GM18861 (cell line): ENCODE results near the gene ANO1.

Experiments used
- ATAC-seq: cut with Tn5 transposase; IDR thresholded peaks from one replicate; pipeline ENCODE4 v1.9.1; 2021; ENCODE audit not compliant: unreplicated experiment

ANO1 gene

DNA sequence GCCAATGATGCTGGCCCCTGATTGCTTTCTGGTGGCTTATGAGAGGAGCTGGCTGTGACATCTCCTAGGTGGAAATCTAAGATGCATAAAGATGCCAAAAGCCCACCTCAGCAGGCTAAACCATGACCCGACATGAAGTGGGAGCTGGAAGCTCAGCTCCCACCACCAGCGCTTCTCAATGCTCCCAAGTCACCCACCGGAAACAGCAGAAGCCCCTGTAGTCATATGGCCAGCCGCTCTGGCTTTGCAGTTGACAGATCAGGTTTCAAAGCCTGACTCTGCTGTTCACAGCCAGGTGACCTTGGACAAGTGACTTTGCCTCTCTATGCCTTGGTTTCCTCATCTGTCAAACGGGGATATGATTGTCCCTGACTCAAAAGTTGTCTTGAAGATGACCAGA, 29.1 kb upstream of the ANO1 start:
- ATAC-seq = no peak

DNA sequence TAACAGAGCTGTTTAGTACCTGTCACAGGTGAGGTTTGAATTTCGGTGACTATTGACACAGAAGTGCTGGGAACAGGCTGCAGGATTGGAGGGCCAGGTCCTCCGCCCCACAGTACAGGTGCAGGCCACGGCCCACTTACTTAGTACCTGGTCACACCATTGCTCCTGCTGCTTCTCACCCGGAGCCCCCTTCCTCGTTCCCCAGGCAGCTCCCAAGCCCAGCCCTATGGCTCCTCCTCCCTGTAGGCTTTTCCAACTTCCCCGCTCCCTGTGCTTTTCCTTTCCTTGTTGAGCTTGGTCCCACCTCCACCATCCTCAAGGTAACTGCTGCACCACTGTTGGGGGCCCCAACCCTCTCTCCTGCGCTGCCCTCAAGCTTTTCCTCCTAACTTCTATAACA, 27.9 kb upstream of the ANO1 start:
- no peak for ATAC-seq

DNA sequence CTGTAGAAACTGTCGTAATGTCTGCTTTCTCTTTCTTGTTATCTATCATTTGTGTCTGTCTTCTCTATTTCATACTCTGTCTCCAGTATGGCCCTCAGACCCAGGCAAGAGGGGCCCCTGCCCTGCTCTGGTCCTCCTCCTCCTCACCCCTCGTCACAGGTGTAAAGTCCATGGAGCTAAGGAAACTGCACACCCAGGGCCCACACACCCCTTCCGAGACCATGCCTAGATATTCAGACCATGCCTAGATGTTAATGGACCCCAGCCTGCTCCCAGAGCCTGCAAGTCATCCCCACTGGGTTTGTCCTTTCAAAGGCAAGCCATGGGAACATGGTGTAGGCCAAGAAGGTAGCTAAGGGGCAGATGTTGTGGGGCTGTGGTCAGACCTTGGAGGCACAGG, 24.1 kb upstream of the ANO1 start:
- ATAC-seq = no peak

DNA sequence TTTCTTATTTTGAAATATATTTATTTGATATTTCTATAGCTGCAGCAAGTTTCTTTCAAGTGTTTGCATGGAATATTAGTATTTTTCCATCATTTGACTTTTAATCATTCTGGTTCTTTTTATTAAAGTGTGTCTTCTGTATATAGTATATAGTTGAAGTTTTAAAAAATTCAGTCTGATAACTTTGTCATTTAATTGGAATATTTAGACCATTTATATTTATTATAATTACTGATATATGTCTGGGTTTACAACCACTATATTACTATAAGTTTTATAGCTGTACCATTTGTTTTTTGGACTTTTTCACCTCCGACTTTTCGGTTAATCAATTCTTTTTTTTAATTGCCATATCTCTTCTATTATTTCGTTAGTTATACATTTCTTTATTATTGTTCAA, 22.7 kb upstream of the ANO1 start:
- no peak for ATAC-seq

DNA sequence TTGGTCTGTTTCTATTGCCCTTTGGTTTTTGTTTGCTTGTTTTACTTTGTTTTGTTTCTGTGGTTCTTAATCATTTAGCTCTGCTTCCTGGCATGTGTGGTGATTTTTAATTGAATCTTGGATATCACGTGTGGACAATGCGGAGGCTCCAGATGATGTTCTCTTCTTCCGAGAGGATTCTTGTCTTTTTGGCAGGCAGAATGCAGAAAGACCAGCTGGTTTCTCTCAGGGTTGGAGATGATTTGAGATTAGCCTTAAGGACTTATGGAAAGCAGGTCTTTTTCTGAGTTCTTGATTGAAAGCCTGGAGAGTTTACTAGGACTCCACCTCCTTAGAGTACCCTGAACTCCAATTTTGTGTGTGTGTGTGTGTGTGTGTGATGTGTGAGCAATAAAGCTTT, 21.0 kb upstream of the ANO1 start:
- no peak for ATAC-seq

DNA sequence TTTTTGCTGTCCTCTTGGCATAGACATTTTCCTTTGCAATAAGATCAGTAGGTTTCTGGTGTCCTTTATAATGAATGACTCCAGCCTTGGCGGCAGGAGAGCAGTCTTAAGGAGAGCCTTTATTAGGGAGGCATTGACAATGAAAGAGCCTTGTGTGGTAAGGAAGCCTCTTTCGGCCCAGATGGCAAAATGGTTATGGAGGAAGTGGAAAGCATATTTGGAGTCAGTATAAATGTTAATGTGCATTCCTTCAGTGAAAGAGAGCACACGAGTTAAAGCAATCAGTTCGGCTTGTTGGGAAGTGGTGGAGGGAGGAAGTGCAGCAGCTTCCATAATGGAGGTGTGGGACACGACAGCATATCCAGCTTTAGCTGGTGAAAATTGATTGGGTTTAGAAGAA, 18.1 kb upstream of the ANO1 start:
- ATAC-seq = no peak

DNA sequence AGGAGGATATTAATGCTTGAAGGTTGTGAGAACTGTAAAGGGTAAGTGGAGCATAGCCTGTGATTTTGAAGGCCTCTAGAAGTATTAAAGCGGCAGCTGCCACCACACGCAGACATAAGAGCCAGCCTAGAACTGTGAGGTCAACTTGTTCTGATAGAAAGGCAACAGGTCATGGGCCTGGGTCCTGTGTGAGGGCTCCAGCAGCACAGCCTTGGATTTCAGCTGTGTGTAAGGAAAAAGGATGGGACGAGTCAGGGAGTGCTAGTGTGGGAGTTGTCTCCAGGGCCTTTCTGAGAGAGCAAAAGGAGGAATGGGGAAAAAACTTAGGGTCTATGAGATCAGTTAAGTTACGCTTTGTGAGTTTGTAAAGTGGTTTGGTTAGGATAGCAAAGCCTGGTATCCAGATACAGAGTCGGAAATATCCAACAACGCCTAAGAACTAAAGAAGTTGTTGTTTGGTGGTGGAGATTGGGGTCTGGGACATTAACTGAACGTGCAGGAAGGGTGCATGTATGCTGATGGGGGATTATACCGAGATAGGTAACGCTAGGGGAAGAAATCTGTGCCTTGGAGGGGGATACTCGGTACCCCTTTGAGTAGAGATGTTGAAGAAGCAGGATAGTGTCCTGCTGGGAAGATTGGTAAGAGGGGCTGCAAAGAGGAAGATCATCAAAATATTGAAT, 17.4 kb upstream of the ANO1 start:
- ATAC-seq = no peak

DNA sequence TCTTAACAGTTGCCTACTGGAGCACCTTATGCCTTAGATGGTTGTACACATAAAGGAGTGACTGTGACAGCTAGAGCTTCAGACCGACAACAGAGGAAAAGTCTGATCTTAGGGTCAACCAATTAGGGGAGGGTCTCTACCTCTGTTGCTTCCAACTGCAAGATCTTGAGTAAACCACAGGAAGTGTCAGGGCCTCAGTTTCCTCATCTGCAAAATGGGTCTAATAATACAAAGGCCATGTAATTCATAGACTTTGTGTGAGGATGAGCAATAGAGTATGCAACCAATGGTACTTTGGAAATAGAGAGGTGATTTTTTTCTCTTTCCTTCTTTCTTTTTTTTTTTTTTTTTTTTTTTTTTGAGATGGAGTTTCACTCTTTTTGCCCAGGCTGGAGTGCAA, 16.4 kb upstream of the ANO1 start:
- no peak for ATAC-seq

DNA sequence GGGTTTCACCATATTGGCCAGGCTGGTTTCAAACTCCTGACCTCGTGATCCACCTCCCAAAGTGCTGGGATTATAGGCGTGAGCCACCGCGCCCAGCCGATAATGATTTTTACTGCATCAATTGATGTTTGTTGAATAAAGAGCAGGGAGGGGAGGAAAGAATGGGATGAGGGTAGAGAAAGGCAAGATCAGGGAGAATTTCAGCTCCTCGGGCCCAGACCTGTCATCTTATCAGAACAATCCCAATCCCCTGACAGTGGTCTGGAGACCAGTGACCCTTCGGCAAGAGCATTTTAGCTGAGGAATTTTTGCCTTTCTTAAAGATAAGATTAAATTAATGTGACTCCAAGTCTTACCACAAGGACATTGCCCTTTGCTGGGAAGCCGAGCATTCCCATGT, 15.0 kb upstream of the ANO1 start:
- no peak for ATAC-seq

DNA sequence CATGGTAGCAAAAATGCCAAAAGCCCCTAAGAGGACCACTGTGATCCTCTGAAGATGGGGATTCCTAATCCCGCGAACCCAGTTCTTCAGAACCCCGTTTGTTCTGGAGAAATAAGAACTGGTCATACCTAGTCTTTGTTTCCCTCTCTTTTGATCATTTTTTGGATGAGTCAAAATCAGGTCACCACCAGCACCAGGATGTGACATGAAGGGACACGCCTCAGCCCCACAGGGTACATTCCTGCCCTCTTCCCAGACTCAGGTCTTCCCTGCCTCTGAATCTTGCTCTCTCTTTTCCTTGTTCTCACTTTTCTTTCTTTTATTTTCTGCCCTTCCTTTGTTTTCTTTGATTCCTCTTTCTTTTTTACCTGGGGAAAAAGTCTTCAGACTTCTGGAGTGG, 14.6 kb upstream of the ANO1 start:
- no peak for ATAC-seq

DNA sequence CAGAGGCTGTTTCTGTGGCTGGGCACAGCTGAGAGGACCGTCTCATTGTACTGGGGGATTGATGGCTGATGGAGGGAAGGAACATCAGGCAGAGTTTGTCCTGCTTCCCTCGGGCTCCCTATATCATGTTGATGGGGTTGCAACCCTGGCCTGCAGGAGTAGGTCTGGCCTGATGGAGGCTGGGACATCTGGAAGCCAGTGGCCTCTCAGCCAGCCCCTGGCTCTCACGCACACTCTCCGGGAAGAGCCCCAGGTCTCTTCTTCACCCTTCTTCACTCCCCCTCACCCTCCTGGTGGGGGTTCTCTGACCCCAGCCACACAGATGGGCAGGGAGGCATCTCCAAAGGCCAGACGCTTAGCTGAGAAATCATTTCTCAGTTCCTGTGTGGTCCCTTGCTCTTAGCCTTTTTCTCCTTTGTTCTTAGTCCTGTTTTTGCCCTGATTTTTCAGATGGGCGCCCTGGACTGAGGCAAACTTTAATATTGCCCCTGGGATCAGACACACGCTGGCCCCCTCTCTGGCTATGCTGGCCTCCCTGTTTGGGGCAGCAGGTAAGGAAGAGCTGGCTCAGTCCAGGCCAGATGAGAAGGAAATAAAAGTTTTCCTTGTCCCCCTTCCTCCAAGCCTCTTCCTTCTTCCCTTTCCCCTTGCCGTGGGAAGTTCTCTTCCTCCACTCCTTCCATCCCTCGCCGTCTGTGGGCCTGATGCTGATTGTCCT, 13.9 kb upstream of the ANO1 start:
- ATAC-seq = no peak

DNA sequence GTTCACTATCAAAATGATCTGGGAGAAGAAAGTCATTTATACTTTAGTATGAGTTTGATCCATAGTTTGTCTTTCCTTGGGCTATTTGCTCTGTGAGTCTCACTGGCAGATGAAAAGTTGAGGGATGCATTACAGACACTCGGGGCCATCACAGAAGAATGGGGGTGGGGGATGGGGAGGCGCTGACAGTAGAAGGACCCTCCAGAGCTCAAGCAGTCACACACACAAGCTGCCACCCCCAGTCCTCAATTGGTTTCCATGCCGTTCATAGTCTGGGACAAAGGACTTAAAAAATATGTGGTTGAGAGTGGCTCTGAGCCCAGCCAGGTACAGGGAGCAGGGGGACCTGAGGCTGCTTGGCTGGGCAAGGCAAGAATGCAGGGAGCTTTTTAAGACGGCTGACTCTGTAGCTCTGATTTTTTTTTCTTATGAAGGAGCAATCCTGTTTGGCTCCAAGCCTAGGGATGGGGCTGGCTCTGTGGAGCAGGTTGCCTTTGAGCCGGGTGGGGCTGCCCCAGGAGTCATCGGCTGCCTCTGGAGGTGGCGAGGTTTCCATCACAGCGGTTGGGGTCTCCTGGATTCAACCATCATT, 13.3 kb upstream of the ANO1 start:
- ATAC-seq = no peak

DNA sequence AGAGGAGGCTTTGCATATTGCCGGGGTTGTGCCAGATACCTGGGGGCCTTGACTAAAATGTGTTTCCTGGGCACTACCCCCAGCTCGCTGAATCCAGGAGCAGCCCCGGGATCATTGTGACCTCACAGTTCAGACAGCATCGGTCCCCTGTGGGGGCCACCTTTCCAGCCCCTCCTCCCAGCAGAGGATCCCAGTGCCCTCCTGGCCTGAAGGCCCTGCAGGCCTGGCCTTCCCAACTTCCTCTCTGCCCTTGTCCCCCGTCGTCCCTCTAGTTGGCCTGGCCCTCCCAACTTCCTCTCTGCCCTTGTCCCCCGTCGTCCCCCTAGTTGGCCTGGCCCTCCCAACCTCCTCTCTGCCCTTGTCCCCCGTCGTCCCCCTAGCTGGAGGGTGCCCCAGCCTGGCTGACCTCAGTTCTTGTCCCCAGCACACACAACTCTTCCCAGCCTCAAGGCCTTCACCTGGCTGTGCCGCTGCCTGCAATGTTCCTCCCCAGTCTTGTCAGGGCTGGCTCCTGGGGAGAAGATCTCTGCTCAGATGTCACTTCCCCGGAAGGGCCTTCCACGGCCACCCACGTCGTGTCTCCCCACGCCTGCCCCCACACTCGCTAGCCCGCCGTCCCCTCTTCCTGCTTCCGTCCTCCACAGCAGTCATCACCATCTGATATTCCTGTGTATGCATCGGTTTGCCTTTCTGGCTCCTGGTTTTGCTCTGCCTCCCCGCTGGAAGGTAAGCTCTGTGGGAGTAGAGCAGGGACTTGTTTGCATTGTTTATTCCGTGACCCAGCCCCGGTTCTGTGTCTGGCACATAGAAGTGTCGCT, 12.6 kb upstream of the ANO1 start:
- no peak for ATAC-seq

DNA sequence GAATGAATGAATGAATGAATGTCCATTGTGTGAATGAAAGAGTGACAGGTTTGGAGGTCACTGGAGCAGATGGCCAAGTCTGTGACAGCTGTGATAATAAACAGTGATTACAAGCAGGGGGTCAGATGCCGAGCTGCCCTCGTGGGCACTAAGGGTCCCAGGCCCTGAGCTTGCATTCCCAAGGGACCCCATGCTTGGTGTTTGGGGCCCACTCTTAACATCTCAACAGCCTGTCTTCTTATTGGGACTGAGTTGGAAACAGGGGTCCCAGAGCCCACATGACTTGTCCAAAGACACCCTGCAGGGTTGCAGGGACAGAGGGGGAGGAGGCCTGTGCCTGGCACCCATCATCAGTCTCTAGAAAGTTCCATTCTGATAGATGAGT, 12.0 kb upstream of the ANO1 start:
- no peak for ATAC-seq

DNA sequence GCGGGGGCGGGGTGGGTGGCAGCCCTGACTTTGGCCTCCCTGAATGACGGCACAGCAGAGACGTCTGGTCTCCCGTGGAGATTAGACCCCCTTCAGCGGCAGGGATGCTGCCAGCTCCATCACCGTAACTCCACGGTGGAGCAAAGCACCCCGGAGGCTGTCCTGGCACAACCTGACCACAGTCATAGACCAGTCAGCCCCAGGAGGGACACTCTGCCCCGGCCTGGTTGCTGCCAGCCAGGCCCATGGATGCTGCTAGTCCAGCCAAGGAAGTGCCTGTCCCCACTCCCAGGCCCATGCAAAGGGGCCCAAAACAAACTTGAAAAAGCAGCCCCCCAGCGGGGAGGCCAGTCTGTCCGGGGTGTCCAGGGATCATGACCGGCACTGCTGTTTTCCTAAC, 11.5 kb upstream of the ANO1 start:
- no peak for ATAC-seq

DNA sequence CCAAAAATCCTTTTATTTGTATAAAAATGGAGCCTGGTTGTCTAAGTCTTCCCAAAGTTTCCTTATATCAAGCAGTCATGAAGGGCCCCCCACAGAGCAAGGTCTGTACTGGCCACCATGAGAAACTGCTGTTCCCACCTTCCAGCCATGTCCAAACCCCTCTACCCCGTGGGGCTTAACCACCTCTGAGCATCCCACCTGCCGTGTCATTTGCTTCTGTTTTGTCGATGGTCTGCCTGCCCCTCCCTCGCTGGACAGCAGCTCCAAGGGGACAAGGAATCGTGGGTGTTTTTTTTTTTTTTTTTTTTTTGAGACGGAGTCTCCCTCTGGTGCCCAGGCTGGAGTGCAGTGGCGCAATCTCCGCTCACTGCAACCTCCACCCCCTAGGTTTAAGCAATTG, 11.1 kb upstream of the ANO1 start:
- ATAC-seq = no peak

DNA sequence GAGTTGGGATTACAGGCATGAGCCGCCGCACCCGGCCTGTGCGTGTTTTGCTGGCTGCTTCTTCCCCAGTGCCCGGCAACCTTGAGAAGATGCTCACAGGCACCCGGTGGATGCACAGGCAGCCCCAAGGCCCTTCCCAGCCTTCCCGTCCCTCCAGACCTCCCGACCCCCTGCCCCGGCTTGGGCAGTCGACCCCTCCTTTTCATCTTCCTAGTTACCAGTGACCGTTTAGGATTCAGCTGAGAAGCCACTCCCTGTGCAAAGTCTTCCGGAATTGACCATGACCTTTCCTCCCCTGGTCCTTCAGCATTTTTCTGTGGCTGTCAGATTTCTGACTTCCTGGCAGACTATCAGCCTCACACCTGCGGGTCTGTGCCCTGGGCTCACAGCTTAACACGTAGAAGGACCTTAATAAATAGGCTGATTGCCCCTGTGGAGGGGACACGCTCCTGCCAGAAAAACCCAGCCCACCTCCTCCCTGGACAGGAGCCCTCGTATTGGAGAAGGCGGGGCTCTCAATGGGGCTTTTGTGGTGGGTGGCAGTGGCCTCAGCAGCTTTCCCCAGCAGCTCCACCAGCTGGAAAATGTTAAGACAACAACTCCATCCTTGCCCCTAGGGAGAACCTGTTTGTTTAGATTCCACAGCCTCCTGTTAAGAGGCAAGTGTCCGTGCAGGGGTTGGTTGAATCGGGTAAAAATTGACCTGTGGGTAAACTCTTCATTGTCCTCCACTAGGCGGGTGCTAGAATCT, 10.4 kb upstream of the ANO1 start:
- no peak for ATAC-seq

DNA sequence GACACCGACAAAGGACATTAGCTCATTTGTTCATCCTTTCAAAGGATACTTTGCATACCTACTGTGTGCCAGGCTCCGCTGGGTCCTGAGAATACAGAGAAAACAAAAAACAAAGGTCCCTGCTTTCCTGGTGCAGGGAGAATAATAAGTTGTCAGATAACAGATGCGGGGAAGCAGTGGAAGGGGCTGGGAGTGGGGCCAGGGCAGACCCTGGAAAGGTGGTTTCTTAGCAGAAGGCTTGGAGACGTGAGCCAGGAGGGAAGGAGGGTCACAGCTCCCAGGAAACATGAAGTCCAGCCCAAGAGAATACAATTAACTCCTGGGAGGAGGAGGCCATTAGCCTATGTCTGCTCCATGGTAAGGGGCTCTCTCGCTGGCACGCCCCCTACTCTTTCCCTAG, 9.8 kb upstream of the ANO1 start:
- ATAC-seq = no peak

DNA sequence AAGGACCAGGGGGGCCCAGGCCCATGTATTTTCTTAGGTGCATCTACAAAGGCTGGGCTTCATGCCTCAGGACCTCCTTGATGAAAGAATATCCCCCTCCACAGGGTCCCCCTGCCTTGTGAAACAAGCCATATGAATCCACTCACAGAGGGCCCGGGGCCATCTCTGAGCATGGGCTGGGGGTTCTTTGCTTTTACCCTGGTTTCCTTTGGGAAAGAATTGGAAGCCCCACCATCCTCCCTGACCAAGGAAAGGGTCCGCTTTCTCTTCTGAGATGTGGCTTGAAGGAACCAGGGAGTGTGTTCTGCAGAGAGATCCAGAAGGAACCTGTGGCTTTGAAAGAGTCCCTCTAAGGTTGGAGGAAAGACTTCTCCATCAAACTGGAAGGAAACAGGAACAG, 9.2 kb upstream of the ANO1 start:
- ATAC-seq = no peak

DNA sequence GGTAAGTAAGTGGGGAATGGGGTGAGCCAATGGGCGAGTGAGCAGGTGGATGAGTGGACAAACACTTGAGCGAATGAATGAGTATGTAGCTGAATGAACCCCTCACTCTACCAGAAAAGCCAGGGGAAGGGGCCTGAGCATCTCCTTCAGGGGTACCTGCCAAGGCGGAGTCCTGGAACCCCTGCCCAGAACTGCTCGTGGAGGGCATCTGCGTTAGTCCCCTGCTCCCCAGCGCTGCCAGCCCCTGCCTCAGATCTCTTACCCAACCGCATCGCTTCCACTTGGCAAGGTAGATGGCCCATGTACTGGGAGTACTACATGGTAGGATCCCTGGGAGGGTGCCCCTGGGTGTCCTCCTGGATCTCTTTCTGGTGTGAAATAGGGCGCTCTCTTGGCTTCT, 7.4 kb upstream of the ANO1 start:
- ATAC-seq = no peak

DNA sequence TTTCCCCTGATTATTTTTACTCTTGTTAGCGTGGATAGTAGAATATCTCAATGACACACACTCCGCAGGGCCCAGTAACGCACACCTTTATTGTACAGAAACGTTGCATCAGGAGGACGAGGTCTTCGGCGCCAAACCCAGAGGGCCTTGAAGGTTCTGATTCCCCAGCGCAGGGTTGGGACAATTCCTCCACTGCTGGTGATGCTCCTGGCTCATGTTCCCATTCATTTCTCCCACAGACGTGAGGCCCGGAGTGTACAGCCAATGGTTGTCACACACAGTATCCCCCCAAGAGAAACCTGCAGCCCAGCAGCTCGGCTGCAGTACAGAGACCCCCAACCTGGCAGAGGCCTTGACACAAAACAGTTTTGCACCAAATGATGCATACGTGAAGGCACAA, 6.1 kb upstream of the ANO1 start:
- no peak for ATAC-seq
